ENCODE results near the gene TRIM26.

Gene TRIM26

DNA sequence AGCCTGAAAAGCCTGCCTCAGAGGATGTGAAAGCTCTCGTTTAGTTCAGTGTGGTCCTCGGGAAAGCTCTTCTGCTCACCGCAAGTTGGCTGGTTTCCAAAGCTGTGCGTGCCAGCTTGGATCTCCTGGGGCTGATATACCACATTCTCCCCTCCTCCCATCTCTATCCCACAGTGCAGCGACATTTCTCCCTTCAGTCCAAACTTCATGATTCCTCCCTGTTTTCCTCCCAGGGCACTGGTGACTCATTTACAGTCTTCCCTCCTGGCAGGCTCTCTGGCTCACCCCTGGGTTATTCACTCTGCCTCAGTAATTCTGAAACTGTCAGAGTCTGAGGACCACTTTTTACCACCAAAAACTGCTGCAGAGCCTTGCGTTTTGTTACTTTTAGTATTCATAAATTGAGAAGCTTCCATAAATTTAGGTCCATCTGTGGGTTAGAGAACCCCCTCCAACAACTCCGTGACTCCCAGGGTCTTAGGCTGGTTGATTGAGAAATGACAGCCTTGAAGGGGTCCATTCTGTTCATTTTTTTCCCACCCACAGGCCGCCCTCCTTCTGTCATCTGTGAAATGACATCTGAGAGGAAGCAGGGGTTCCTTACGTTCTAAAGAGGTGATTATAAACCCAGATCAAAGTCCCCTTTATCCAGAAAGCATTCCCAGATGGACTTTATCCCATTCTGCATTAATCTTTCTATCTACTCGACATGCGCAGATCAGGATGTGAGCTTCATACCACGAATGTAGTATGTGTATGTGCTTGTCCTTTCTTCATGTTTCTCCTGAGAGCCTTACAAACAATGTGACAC lies 58.3 kb downstream of the TRIM26 start:
- DNase-seq (ENCODE audit: low spot score): no peak
- TF ChIP-seq, protein P1, sequence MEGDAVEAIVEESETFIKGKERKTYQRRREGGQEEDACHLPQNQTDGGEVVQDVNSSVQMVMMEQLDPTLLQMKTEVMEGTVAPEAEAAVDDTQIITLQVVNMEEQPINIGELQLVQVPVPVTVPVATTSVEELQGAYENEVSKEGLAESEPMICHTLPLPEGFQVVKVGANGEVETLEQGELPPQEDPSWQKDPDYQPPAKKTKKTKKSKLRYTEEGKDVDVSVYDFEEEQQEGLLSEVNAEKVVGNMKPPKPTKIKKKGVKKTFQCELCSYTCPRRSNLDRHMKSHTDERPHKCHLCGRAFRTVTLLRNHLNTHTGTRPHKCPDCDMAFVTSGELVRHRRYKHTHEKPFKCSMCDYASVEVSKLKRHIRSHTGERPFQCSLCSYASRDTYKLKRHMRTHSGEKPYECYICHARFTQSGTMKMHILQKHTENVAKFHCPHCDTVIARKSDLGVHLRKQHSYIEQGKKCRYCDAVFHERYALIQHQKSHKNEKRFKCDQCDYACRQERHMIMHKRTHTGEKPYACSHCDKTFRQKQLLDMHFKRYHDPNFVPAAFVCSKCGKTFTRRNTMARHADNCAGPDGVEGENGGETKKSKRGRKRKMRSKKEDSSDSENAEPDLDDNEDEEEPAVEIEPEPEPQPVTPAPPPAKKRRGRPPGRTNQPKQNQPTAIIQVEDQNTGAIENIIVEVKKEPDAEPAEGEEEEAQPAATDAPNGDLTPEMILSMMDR (IDR thresholded peaks at IDR 0.05; ENCODE audit: extremely low read depth, missing control alignments): no peak

DNA sequence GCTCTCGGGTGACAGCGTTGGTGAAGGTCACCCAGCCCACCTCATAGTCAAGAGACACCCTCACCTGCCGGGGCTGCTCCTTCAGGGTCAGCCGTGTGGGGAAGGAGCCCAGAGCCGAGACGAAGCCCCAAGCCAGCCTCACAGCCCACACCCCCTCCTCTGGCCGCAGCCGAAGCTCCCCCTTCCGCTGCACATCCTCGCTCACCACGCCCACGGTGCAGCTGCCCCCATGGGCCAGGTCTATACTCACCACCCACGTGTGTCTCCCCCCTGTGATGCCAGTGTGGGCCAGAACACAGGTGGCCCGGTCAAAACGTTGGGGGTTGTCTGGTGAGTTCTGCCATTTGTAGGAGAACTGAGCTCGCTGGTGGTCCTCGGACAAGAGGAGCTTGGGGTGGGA lies 59.1 kb downstream of the TRIM26 start:
- TF ChIP-seq, protein P1 (IDR thresholded peaks at IDR 0.05; ENCODE audit: extremely low read depth, missing control alignments): no peak
- no peak for DNase-seq (ENCODE audit: low spot score)

DNA sequence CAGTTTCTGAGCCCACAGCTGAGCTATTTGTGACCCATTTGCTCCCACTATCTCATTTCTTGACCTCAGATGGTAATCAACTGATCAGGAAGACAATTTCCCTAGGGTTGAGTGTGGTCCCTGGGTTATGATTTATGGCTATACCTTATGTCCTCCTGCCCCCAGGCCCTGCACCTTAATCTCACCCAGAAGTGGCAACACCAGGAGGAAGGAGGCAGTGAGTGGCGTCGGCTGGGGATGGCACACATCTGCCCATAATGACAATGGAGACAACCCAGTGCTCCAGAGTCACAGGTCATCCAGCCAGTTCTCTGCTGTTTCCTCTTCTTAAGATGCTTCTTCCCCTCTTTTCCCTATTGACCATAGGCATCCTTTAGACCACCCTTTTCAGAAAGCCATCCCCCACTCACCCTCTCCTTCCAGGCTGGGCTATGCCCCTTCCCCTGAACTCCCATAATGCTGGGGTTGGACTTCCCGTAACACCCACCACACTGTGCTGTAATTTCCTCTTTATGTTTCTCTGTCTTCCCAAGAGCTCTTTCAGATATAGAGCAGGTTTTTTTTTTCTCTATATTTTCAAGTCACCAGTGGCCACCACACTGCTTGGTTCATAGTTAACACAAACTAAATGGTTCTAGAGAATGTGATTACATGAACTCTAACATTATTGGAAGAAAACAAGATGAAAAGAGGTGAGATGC lies 60.1 kb downstream of the TRIM26 start:
- TF ChIP-seq, protein P1 (IDR thresholded peaks at IDR 0.05; ENCODE audit: extremely low read depth, missing control alignments): no peak
- DNase-seq (ENCODE audit: low spot score): no peak

DNA sequence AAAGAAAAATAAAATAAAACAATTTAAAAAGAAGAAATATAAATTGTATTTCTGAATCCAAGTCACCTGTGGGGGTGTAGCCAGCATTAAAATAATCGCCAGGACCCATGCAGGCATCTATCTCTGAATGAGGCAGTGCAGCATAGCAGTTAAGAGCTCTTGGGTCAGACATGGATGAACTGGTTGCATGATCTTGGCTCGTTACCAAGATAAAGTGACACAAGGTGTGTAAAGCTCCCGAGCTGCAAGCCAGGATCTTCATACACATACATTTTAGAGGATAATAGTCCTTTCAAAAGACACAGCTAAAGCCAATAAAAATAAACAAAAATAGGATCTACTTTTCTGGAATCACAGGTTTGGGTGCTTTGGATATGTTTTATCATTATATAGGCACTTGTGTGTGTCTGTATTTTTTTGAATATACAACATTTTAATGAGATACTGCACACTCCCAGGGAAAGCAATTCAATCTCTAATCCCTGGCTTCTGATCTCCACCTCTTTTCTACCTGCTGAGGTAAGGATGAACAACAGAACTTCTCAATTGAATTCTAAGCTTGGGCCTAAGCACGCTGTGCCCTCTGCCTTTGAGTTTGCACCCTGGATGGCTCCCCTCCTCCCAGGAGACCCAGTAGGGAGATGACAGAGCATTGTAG lies 61.1 kb downstream of the TRIM26 start:
- TF ChIP-seq, protein P1 (IDR thresholded peaks at IDR 0.05; ENCODE audit: extremely low read depth, missing control alignments): no peak
- DNase-seq (ENCODE audit: low spot score): no peak

DNA sequence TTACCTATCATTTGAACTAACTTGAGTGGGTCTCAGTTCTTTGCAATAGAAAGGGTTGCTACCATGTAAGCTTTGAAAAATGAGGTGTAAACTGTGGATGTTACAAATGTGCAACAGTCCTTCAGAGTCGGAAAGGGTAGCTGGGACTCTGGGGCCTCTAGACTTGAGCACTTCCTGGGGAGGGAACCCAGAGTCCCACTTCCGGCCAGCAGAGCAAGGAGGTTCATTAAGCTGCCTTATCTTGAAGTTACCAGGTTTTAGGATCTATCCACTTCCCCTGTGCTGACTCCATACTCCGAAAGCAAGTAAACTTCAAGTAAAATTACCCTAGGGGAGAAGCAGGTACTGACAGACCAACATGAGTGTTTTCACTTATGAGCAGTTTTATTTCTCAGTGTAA lies 61.6 kb downstream of the TRIM26 start:
- DNase-seq (ENCODE audit: low spot score): no peak

DNA sequence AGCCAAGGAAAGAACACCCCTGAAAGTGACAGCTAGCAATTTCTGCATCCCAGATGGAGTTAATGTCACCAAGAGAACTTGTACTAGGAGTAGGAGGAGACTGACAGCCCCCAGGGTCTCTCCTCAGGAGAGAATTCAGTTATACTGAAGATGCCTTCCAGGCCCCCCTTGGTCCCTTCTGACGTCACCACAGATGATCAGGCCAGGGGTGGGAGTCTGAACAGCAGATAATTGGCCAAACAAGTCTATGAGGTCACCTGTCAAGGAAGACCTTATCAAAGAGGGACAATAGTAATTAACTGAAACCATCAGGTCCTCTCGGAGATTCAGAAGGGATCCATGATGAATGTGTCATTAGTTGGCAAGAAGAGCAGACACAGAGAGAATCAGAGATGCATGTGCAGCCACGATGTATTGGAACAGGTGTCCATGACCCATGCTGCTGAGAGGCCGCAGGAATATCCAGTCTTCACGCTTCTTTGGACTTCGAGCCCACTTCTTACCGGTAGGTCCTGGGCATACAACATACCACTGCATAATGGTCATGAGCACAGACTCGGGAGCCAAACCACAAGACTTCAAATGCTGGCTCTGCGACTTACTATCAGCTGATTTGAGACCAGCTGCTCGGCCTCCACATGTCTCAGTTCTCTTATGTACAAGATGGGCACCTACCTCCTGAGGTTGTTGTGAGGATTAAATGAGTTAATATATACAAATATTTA lies 62.4 kb downstream of the TRIM26 start:
- TF ChIP-seq, protein P1 (IDR thresholded peaks at IDR 0.05; ENCODE audit: extremely low read depth, missing control alignments): no peak
- DNase-seq (ENCODE audit: low spot score): no peak

More for the DNA sequence above, 61.6 kb downstream of the TRIM26 start:
- TF ChIP-seq, protein P1 (IDR thresholded peaks at IDR 0.05; ENCODE audit: extremely low read depth, missing control alignments): no peak

Data from GM20000 (cell line).